HG03442 (cell line): Measurements from ENCODE around the gene TNFRSF11A.

Source experiments
- ATAC-seq: cut with Tn5 transposase; IDR thresholded peaks from one replicate; pipeline ENCODE4 v1.9.1; 2021; ENCODE audit warnings: mild to moderate bottlenecking, moderate library complexity; ENCODE audit not compliant: unreplicated experiment

TNFRSF11A gene

GRCh38 chr18:62377131-62377807 lies 52.2 kb downstream of the TNFRSF11A start:
- ATAC-seq: no peak

- ATAC-seq: no peak
Observed at GRCh38 chr18:62379051-62379450, 53.9 kb downstream of the TNFRSF11A start.

DNA sequence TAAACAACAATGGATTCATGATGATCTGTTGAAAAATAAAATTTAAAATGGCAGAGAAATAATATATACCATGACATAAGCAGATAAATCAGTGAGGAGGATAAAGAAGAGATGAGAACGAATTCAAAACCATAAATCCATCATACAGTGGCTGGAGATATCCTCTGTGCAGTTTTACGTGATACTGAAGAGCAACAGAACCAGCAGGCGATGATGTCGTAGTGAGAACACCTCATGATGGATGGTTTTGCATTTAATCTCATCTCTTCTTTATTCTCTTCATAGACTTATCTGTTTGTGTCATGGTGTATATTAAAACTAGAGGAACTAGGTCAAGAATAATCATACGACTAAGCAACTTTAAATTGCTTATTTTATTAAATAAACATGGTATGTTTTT lies 56.3 kb downstream of the TNFRSF11A start:
- ATAC-seq: no peak

DNA sequence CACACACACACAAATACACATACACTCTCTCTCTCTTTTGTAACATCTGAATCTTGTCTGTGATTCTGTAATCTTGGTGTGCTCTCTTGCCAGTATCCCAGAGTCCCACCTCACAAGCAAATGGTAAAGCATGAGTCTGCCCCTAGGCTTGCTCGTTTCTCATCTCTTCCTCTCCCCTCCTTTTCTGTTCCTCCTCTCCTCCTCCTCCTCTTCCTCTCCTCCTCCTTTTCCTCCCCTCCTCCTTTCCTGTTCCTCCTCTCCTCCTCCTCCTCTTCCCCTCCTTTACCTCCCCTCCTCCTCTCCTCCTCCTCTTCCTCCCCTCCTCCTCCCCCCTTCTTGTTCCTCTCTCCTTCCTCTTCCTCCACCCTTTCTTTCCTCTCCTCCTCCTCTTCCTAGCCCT lies 59.0 kb downstream of the TNFRSF11A start:
- ATAC-seq: no peak

DNA sequence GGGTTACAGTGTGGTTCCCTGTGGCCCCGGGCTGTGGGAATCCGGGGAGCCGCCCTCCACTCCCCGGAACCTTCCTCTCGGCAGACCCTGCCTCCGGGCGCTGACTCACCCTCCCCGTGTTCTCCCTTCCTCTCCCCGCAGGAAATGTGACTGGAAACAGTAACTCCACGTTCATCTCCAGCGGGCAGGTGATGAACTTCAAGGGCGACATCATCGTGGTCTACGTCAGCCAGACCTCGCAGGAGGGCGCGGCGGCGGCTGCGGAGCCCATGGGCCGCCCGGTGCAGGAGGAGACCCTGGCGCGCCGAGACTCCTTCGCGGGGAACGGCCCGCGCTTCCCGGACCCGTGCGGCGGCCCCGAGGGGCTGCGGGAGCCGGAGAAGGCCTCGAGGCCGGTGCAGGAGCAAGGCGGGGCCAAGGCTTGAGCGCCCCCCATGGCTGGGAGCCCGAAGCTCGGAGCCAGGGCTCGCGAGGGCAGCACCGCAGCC lies 59.5 kb downstream of the TNFRSF11A start:
- no peak for ATAC-seq

DNA sequence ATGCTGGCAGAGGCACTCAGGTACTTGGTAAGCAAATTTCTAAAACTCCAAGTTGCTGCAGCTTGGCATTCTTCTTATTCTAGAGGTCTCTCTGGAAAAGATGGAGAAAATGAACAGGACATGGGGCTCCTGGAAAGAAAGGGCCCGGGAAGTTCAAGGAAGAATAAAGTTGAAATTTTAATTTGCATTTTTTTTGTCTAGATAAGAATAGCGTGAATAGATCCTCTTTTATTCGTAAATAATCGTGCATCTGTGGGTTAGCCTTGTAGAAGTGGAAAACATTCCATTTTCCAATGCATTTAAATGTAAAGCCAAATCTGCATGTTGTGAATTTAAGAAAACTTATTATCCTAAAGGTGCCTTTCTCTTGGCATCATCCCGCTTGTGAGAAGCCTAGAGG lies 61.0 kb downstream of the TNFRSF11A start:
- no peak for ATAC-seq

- no peak for ATAC-seq
Observed at GRCh38 chr18:62386601-62387000, 61.5 kb downstream of the TNFRSF11A start.

GRCh38 chr18:62387257-62387656 lies 62.1 kb downstream of the TNFRSF11A start:
- no peak for ATAC-seq

GRCh38 chr18:62388855-62389760 lies 64.0 kb downstream of the TNFRSF11A start:
- ATAC-seq: no peak

DNA sequence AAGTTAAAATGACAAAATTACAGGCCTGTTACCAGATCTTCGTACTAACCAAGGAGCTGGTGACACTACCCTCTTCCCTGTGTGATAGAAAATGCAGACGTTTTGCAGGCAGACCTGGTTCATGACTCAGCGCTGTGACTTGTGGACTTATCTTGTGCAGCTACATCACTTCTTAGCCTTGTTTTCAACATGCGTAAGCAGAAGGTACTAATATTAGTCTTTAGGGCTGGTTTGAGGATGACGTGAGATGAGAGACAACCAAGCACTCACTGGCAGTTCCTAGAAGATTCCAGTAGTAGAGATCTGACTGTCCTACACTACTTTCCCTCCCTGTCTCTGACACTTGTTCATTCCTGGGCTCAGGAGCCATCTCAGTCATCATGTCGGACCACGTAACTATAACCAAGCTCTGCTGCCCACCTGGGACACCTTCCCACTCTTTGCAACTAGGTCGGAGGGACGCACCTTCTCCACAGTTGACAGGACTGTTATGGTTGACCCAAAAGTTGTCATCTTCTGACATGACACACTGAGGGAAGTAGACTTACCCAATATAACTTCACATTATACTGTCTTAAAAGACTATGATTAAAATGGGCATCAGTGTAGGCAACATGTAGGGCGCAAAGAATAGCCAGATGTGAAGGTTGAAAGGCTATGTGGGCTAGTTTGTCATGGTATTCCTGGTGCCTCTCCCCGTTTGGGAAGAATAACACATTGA lies 64.8 kb downstream of the TNFRSF11A start:
- ATAC-seq: no peak

DNA sequence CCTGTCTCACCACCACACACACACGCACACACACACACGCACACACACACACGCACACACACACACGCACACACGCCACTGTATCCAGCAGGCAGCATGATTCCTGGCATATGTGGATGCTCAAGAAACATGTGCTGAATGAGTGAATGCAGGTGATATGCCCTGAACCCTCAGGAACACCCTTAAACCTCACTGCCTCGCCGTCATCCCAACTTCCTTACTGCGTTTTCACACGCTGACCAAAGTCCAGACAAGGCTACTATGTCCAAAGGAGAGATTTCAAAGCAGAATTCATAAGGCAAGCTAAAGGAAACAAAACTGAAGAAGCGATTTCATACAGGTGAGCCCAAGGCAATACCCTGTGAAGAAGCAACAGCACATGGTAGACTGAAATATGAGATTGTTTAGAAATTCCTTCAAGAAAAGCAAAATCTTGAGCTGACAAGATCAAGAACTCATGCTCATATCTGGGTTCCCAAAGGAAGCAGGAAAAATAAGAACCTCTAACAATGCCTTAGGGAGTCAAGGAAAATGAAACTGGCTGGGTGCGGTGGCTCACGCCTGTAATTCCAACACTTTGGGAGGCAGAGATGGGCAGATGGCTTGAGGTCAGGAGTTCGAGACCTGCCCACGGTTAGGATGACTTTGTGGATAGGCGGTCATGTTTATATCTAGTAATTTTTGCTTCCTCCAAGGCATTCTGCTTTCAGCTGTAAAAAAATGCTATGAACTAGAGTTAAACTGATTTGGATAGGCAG lies 69.1 kb downstream of the TNFRSF11A start:
- no peak for ATAC-seq

DNA sequence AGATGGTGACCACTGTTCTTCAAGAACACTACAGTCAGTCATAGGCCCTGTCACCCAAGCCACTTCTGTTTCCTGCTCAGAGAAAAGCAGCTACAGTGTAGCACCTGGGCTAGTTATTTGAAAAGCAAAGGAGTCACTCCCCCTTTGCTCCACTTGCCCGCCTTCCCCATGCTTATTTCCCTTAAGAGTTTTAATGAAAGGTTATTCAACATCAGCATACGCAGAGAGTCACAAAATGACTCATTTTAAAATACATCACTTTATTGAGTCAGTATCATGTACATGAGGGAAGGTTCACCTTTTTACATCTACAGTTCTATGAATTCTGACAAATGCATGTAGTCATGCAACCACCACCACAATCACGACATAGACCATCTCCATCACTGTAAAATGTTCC lies 71.3 kb downstream of the TNFRSF11A start:
- no peak for ATAC-seq

DNA sequence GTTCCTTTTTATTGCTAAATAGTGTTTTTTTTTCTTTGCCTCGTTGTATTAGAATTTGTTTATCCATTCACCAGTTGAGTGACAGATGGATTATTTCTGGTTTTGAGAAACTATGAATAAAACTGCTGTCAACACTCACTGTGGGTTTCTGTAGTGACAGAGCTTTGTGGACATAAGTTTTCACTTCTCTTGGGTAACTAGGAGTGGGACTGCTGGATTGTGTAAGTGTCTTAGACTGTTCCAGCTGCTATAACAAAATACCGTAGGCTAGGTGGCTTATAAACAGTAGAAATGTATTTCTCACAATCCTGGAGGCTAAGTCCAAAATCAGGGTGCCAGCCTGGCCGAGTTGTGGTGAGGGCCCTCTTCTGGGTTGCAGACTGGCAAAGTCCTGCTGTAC lies 71.9 kb downstream of the TNFRSF11A start:
- no peak for ATAC-seq

DNA sequence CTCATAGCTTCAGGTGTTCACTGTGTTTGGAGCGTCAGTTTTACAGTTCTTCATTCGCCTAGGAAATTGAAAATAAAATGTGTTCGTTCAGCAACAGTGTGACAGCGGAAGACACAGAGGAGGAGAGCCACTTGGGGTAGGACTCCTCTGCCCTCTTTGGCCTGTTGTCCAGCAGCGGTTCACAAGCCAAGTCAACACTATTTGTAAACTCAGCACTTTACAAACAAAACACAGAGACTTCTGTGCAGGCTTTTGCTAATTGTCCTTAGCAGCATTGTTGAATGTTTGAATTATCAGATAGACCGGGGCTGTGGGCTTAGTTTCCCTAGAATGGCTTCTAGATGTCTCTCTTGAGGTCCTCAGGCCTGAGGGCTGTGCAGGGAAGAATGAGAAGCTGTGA lies 73.2 kb downstream of the TNFRSF11A start:
- no peak for ATAC-seq

GRCh38 chr18:62399276-62399675 lies 74.2 kb downstream of the TNFRSF11A start:
- ATAC-seq: no peak

DNA sequence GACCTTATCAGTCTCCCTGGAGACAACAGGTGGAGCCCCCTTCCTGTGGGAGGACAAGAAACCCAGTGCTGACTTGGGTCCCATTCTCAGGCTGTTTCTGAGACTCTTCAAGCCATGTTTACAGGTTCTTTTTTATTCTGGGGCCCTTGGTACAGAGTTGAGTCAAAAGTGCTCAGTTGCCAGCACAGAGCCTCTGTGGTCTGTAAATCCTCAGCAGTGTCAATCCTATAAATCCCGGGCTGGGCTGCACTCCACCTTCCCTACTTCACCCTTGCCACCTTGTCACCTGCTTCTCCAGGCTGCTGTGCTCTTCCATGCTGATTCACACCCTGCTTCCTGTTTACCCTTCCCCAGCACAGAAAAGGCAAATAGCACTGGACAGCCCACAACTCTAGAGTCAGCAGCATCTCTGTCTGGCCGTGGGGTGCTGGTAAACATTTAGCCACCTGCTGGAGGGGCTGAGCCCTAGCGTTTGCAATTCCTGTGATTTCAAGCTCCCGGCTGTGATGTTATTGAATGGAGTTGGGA lies 74.7 kb downstream of the TNFRSF11A start:
- ATAC-seq: peak; percentile 76

DNA sequence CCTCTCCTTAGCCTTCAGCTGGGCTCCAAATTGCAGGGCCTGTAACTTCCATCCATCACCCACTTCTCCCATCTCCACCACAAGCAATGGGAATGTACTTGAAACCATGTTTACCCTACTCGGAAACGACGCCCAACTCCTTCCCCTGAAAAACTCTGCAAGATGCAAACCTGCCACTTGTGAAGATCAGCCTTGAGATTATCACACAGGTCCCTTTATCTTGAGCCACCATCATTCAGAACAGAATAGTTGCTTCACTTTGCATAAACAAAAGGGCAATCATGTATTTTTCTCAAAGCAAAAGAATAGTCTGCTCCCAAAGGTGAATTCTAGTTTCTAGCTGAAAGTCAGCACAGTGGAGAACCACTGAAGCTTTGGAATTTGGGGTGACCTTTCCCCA lies 75.8 kb downstream of the TNFRSF11A start:
- no peak for ATAC-seq

DNA sequence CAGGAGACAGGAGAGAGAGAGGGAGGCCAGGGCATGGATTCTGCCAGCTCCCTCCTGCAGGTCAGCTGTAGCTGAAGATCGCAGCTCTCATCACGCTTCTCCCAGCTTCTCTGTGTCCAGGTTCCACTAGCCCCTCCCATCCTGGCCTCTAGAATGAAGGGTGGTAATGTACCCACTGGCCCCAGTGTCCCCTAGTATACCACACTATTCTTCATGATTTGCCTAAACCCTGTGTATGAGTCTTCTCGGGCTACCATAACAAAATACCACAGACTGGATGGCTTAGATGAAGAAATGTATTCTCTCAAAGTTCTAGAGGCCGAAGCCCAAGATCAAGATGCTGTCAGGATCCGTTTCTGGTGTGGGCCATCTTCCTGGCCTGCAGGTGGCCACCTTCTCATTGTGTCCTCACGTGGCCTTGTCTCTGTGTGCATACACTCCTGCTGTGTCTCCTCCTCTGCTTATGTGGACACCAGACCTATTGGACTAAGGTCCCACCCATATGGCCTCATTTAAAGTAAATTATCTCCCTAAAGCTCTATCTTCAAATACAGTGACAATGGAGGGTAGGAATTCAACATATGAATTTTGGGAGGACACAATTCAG lies 77.3 kb downstream of the TNFRSF11A start:
- ATAC-seq: no peak

DNA sequence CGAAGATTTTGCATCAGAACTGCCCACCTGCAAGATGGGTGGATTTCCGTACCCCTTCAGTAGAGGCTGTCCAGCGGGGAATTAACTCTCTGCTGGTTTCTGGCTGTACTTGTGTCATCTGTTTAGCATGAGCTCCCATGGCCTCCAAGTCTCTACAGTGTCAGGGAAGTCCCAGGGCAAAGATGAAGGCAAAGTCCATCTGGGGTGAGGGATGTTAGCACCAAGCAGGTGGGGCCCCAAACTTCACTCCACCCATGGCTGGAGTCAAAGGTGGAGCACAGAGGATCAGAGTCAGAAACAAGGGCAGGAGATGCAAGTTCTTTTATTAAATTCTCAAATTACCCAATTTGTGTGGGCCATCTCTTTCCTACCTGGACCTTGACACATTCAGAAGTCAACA lies 78.0 kb downstream of the TNFRSF11A start:
- no peak for ATAC-seq

- ATAC-seq: no peak
Observed at GRCh38 chr18:62404881-62405280, 79.8 kb downstream of the TNFRSF11A start.
